Raji (cell line): Measurements from ENCODE around the gene GIGYF2.

ENCODE experiments used
- POLR2A ChIP-seq: IDR thresholded peaks from 2 replicates; pipeline ENCODE4 v1.6.1; 2011; ENCODE audit warnings: low read depth, low read length, control low read depth; ENCODE audit not compliant: insufficient read depth

GIGYF2 gene

GRCh38 chr2:232852676-232853075 is 155.5 kb downstream of the GIGYF2 start:
- TF ChIP-seq POLR2A: no peak

GRCh38 chr2:232854082-232854481 is 157.0 kb downstream of the GIGYF2 start:
- TF ChIP-seq POLR2A: no peak

- TF ChIP-seq POLR2A: no peak
Measured at GRCh38 chr2:232857158-232857563, 160.0 kb downstream of the GIGYF2 start.

GRCh38 chr2:232859385-232859916 is 162.3 kb downstream of the GIGYF2 start:
- TF ChIP-seq POLR2A: no peak

- no peak for TF ChIP-seq POLR2A
Measured at GRCh38 chr2:232860593-232861241, 163.6 kb downstream of the GIGYF2 start.

- no peak for TF ChIP-seq POLR2A
Measured at GRCh38 chr2:232861353-232861752, 164.2 kb downstream of the GIGYF2 start.

GRCh38 chr2:232863996-232864395 is 166.9 kb downstream of the GIGYF2 start:
- no peak for TF ChIP-seq POLR2A

GRCh38 chr2:232865165-232865564 is 168.0 kb downstream of the GIGYF2 start:
- no peak for TF ChIP-seq POLR2A

GRCh38 chr2:232866104-232866503 is 169.0 kb downstream of the GIGYF2 start:
- no peak for TF ChIP-seq POLR2A

GRCh38 chr2:232869138-232870017 is 172.2 kb downstream of the GIGYF2 start:
- TF ChIP-seq POLR2A: no peak

GRCh38 chr2:232870018-232870765 is 173.1 kb downstream of the GIGYF2 start, which contains the start of gene SNORC:
Gene SNORC (plus strand): TSS chr2:232870264. CDS start chr2:232870342, 78 bp downstream.
- TF ChIP-seq POLR2A: no peak

- TF ChIP-seq POLR2A: no peak
Measured at GRCh38 chr2:232870766-232871371, 173.7 kb downstream of the GIGYF2 start.

GRCh38 chr2:232871418-232871834 is 174.3 kb downstream of the GIGYF2 start:
- no peak for TF ChIP-seq POLR2A

GRCh38 chr2:232871835-232872736 is 175.0 kb downstream of the GIGYF2 start:
- no peak for TF ChIP-seq POLR2A
